K562 (cell line): ENCODE data around the gene ZNF234. TPM values are rescaled to one million over a fixed set of nuclear protein-coding genes. Genes with fewer than 3 reads are reported as not detected.

Experiments used
- ASH1L ChIP-seq: fragments of 450-650 bp; IDR thresholded peaks from 2 replicates; pipeline ENCODE4 v1.6.1; 2018; ENCODE audit warnings: borderline replicate concordance, mild to moderate bottlenecking, low read depth; ENCODE audit not compliant: partially characterized antibody
- CLOCK ChIP-seq: fragments of 250-450 bp; sonication (Bioruptor Pico); IDR thresholded peaks from 2 replicates; pipeline ENCODE4 v1.4.0; 2020; ENCODE audit warnings: mild to moderate bottlenecking, moderate library complexity, borderline replicate concordance
- ETS1 ChIP-seq: conservative IDR thresholded peaks from 2 replicates; pipeline ENCODE4 v1.6.1; 2011; ENCODE audit warnings: low read depth, mild to moderate bottlenecking, low read length; ENCODE audit not compliant: control insufficient read depth
- GABPA ChIP-seq: fragments of 200-800 bp; sonication (Bioruptor generic); conservative IDR thresholded peaks from 2 replicates; pipeline ENCODE4 v1.6.1; 2016; ENCODE audit warnings: low read depth, missing genetic modification characterization, missing compliant biosample characterization
- HEY1 ChIP-seq: fragments of 250-450 bp; sonication (Bioruptor Pico); IDR thresholded peaks from 2 replicates; pipeline ENCODE4 v1.5.0; 2020; ENCODE audit warnings: mild to moderate bottlenecking, moderate library complexity, borderline replicate concordance
- KDM5B ChIP-seq: fragments of 200-600 bp; sonication (generic); IDR thresholded peaks from 2 replicates; pipeline ENCODE4 v1.6.1; 2012; ENCODE audit warnings: low read depth, mild to moderate bottlenecking, moderate library complexity, low read length, control low read depth, inconsistent platforms; ENCODE audit not compliant: insufficient replicate concordance
- OTX1 ChIP-seq: fragments of 450-650 bp; formaldehyde crosslinking; IDR thresholded peaks from 2 replicates; pipeline ENCODE4 v1.4.0; 2022; ENCODE audit warnings: mild to moderate bottlenecking
- RBFOX2 ChIP-seq: fragments of 200-400 bp; formaldehyde crosslinking; IDR thresholded peaks from 2 replicates; pipeline ENCODE4 v1.6.1; 2017; ENCODE audit warnings: low read depth, mild to moderate bottlenecking, low read length, moderate library complexity
- SMC3 ChIP-seq: conservative IDR thresholded peaks from 2 replicates; pipeline ENCODE4 v1.6.1; 2011; ENCODE audit warnings: low read depth, low read length, improper control_type of control experiment; ENCODE audit not compliant: insufficient read depth
- YY1 ChIP-seq, 3 experiments: IDR thresholded peaks; 2 replicates each; pipeline ENCODE4 v1.6.1; 2011; ENCODE audit warnings: low read length in 2 of 3, mild to moderate bottlenecking in 2 of 3, moderate library complexity in 2 of 3, borderline replicate concordance in 1 of 3, control low read depth in 1 of 3, low read depth in 1 of 3; ENCODE audit not compliant: insufficient read depth in 3 of 3, insufficient replicate concordance in 2 of 3, control insufficient read depth in 1 of 3, insufficient read length in 1 of 3; ENCODE audit errors: extremely low read depth in 1 of 3
- ZBTB1 ChIP-seq: sonication (generic); formaldehyde crosslinking; IDR thresholded peaks from 2 replicates; pipeline ENCODE4 v1.8.1; 2023; ENCODE audit warnings: missing genetic modification reagents, low read depth, mild to moderate bottlenecking, borderline replicate concordance
- ZNF121 ChIP-seq: sonication (generic); formaldehyde crosslinking; conservative IDR thresholded peaks from 2 replicates; pipeline ENCODE4 v1.8.0; 2022; ENCODE audit warnings: missing genetic modification reagents
- ZNF280A ChIP-seq: fragments of 450-650 bp; IDR thresholded peaks from 2 replicates; pipeline ENCODE4 v1.6.1; 2018; ENCODE audit warnings: mild to moderate bottlenecking, low read depth; ENCODE audit not compliant: partially characterized antibody
- ZNF75A ChIP-seq: fragments of 450-650 bp; formaldehyde crosslinking; IDR thresholded peaks from 2 replicates; pipeline ENCODE4 v1.4.0; 2020; ENCODE audit warnings: mild to moderate bottlenecking
- polyA plus RNA-seq, 8 experiments: library from polyadenylated mRNA; depleted of rRNA in 4 of 8; stranded (reverse) in 5 of 8; unstranded in 3 of 8; fragments of >200 nt; fragmentation: Nextera tagmentation in 2 of 8; fragmentation: Illumina TruSeq in 1 of 8; extraction: Ambion mirVana in 2 of 8; extraction: Trizol in 1 of 8; gene quantifications; 2 replicates each; pipeline versions ENCODE4 v1.2.1 to v1.2.3, GENCODE V29; 2011 to 2014; ENCODE audit warnings: inconsistent platforms in 1 of 8, missing spikeins in 1 of 8
- total RNA-seq, 7 experiments: library from RNA; depleted of rRNA in 6 of 7; stranded (reverse); fragments of >200 nt in 6 of 7; fragmentation: Illumina TruSeq in 2 of 7; extraction: Trizol in 2 of 7; gene quantifications; 2 replicates each; pipeline versions ENCODE4 v1.2.1 to v1.2.3, GENCODE V29; 2011 to 2021; ENCODE audit warnings: low replicate concordance in 1 of 7
- TF ChIP-seq, protein P1 (sequence below): fragments of 450-650 bp; formaldehyde crosslinking; conservative IDR thresholded peaks from 2 replicates; pipeline ENCODE4 v1.4.0; 2022; ENCODE audit warnings: mild to moderate bottlenecking, missing genetic modification characterization
- TF ChIP-seq, protein P2 (sequence below), 2 experiments: fragments of 200-800 bp in 1 of 2; sonication (Bioruptor generic) in 1 of 2; sonication (generic) in 1 of 2; formaldehyde crosslinking in 1 of 2; IDR thresholded peaks in 1 of 2; conservative IDR thresholded peaks in 1 of 2; 2 replicates each; pipeline versions ENCODE4 v1.5.0 to v1.6.1; 2016 to 2020; ENCODE audit warnings: missing compliant biosample characterization in 1 of 2, missing genetic modification characterization in 1 of 2, missing genetic modification reagents in 1 of 2

Gene ZNF234
- total and polyA plus RNA-seq, 9 of the 15 experiments (the other 6 are each of a cell fraction or from before 2014, with no cell fraction given) = 0.82 to 2.9 (median 1.5) TPM

DNA sequence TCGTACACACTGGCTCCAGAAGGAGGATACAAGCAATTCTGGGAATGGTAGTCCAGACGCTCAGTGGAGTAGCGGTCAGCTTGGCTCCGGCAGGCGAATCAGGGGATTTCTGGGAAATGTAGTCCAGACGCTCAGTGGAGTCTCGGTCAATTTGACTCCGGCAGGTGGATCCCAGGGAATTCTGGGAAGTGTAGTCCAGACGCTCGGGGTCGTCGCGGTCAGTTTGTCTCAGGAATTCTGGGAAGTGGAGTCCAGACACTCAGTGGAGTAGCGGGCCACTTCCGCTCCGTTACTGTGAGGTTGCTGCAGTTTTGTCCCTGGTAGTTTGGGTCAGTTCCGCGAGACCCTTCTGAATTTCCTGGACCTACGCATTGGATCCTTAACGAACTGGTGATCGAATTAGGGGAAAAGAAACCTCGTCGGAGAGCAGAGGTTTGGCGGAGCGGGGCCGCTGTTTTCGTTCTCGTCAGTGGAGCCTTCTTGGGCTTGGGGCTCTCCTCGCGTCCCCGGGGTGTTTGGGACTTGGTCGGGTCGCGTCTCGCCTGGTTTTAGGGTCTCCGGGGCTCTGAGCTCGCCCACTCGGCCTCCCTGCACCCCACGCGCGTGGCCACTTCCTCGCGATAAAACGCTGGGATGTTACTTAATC is 28.1 kb upstream of the ZNF234 start, which contains the start of gene ZNF225 (continued):
- TF ChIP-seq SMC3 (0 out of 2 replicates have a peak, but pooled peaks have one; percentile 1), KDM5B (peak; percentile 79), CLOCK (CRISPR knock-in tag) (no peak), ZNF121 (CRISPR knock-in tag) (0 out of 2 replicates have a peak, but pooled peaks have one; percentile 16), ZBTB1 (CRISPR knock-in tag) (no peak), YY1 (IDR thresholded peaks at IDR 0.05; ENCODE audit: borderline replicate concordance in 1 of 3, control insufficient read depth in 1 of 3, extremely low read depth in 1 of 3, insufficient read depth in 3 of 3, insufficient read length in 1 of 3, insufficient replicate concordance in 2 of 3, low read depth in 1 of 3, low read length in 2 of 3) (peak in 2 of 3 experiments; percentile 53 to 65), ZNF75A (CRISPR knock-in tag) (no peak), RBFOX2 (peak; percentile 76), HEY1 (CRISPR knock-in tag) (no peak), OTX1 (CRISPR knock-in tag) (no peak), ASH1L (peak; percentile 71), GABPA (tag) (peak; percentile 94), ETS1 (peak; percentile 99), ZNF280A (no peak)
- TF ChIP-seq, protein P1, sequence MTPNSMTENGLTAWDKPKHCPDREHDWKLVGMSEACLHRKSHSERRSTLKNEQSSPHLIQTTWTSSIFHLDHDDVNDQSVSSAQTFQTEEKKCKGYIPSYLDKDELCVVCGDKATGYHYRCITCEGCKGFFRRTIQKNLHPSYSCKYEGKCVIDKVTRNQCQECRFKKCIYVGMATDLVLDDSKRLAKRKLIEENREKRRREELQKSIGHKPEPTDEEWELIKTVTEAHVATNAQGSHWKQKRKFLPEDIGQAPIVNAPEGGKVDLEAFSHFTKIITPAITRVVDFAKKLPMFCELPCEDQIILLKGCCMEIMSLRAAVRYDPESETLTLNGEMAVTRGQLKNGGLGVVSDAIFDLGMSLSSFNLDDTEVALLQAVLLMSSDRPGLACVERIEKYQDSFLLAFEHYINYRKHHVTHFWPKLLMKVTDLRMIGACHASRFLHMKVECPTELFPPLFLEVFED (CRISPR knock-in tag) = no peak
- TF ChIP-seq, protein P2, sequence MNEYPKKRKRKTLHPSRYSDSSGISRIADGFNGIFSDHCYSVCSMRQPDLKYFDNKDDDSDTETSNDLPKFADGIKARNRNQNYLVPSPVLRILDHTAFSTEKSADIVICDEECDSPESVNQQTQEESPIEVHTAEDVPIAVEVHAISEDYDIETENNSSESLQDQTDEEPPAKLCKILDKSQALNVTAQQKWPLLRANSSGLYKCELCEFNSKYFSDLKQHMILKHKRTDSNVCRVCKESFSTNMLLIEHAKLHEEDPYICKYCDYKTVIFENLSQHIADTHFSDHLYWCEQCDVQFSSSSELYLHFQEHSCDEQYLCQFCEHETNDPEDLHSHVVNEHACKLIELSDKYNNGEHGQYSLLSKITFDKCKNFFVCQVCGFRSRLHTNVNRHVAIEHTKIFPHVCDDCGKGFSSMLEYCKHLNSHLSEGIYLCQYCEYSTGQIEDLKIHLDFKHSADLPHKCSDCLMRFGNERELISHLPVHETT (CRISPR knock-in tag; conservative IDR thresholded peaks at IDR 0.05 in 1 of 2, IDR thresholded peaks at IDR 0.05 in 1 of 2) = 0 out of 4 replicates have a peak, but pooled peaks of 1 of the 2 experiments have one; percentile 59
